SK-N-SH treated with all-trans-retinoic acid at 6 μM for 48 hours (cell line): ENCODE results near the gene ITGB1.
"Not testable (repeated sequence)": the region's sequence is repeated elsewhere in the genome, so short reads cannot be mapped to it uniquely, and the experiment has no call there.

ENCODE experiments used
- ATAC-seq: fragments of 200-7000 bp; cut with Tn5 transposase; 3 replicates; pipeline ENCODE4 v1.9.1; 2020; ENCODE audit warnings: mild to moderate bottlenecking, moderate library complexity
- ARNTL ChIP-seq: fragments of 450-650 bp; formaldehyde crosslinking; IDR thresholded peaks from 2 replicates; pipeline ENCODE4 v1.5.0; 2020; ENCODE audit warnings: low read depth, mild to moderate bottlenecking, moderate library complexity, borderline replicate concordance
- CSDC2 ChIP-seq: fragments of 250-450 bp; sonication (Bioruptor Pico); IDR thresholded peaks from 2 replicates; pipeline ENCODE4 v1.5.0; 2020; ENCODE audit warnings: mild to moderate bottlenecking, moderate library complexity
- ESRRG ChIP-seq: fragments of 250-450 bp; sonication (Bioruptor Pico); IDR thresholded peaks from 2 replicates; pipeline ENCODE4 v1.6.1; 2021; ENCODE audit warnings: mild to moderate bottlenecking
- GLIS3 ChIP-seq: fragments of 250-450 bp; sonication (Bioruptor Pico); IDR thresholded peaks from 2 replicates; pipeline ENCODE4 v1.5.0; 2020; ENCODE audit warnings: mild to moderate bottlenecking, moderate library complexity
- ISL1 ChIP-seq: fragments of 250-450 bp; sonication (Bioruptor Pico); IDR thresholded peaks from 2 replicates; pipeline ENCODE4 v2.1.2; 2022; ENCODE audit warnings: mild to moderate bottlenecking, moderate library complexity
- OSR1 ChIP-seq: fragments of 250-450 bp; sonication (Bioruptor Pico); IDR thresholded peaks from 2 replicates; pipeline ENCODE4 v1.8.0; 2022; ENCODE audit warnings: moderate library complexity, mild to moderate bottlenecking, inconsistent platforms
- PATZ1 ChIP-seq: fragments of 250-450 bp; sonication (Bioruptor Pico); IDR thresholded peaks from 2 replicates; pipeline ENCODE4 v1.8.0; 2020; ENCODE audit warnings: mild to moderate bottlenecking, moderate library complexity, borderline replicate concordance
- PPARA ChIP-seq: fragments of 250-450 bp; sonication (Bioruptor Pico); IDR thresholded peaks from 2 replicates; pipeline ENCODE4 v1.5.0; 2020; ENCODE audit warnings: mild to moderate bottlenecking, borderline replicate concordance
- RARB ChIP-seq: fragments of 250-450 bp; sonication (Bioruptor Pico); IDR thresholded peaks from 2 replicates; pipeline ENCODE4 v1.8.0; 2021; ENCODE audit warnings: mild to moderate bottlenecking, moderate library complexity
- SNAI2 ChIP-seq: fragments of 250-450 bp; sonication (Bioruptor Pico); IDR thresholded peaks from 2 replicates; pipeline ENCODE4 v1.5.0; 2020; ENCODE audit warnings: mild to moderate bottlenecking, moderate library complexity
- TCF4 ChIP-seq: fragments of 250-450 bp; sonication (Bioruptor Pico); IDR thresholded peaks from 2 replicates; pipeline ENCODE4 v1.8.0; 2021; ENCODE audit warnings: mild to moderate bottlenecking, moderate library complexity, borderline replicate concordance
- TOX ChIP-seq: fragments of 250-450 bp; sonication (Bioruptor Pico); IDR thresholded peaks from 2 replicates; pipeline ENCODE4 v1.8.0; 2021; ENCODE audit warnings: mild to moderate bottlenecking, moderate library complexity, borderline replicate concordance
- ZC3H10 ChIP-seq: fragments of 250-450 bp; sonication (Bioruptor Pico); IDR thresholded peaks from 2 replicates; pipeline ENCODE4 v1.5.1; 2021; ENCODE audit warnings: mild to moderate bottlenecking, moderate library complexity
- ZFP3 ChIP-seq: fragments of 250-450 bp; sonication (Bioruptor Pico); IDR thresholded peaks from 2 replicates; pipeline ENCODE4 v1.5.0; 2020; ENCODE audit warnings: mild to moderate bottlenecking, moderate library complexity
- ZNF565 ChIP-seq: fragments of 450-650 bp; formaldehyde crosslinking; conservative IDR thresholded peaks from 2 replicates; pipeline ENCODE4 v1.5.0; 2020; ENCODE audit warnings: low read depth, mild to moderate bottlenecking, moderate library complexity
- ZNF70 ChIP-seq: fragments of 450-650 bp; formaldehyde crosslinking; IDR thresholded peaks from 2 replicates; pipeline ENCODE4 v1.5.0; 2020; ENCODE audit warnings: mild to moderate bottlenecking, moderate library complexity
- ZNF8 ChIP-seq: fragments of 450-650 bp; formaldehyde crosslinking; IDR thresholded peaks from 2 replicates; pipeline ENCODE4 v1.5.0; 2020; ENCODE audit warnings: mild to moderate bottlenecking, moderate library complexity
- TF ChIP-seq, protein P1 (sequence below): fragments of 250-450 bp; sonication (Bioruptor Pico); IDR thresholded peaks from 2 replicates; pipeline ENCODE4 v1.5.0; 2020; ENCODE audit warnings: mild to moderate bottlenecking, moderate library complexity
- TF ChIP-seq, protein P2 (sequence below): fragments of 250-450 bp; sonication (Bioruptor Pico); IDR thresholded peaks from 2 replicates; pipeline ENCODE4 v1.5.1; 2020; ENCODE audit warnings: low read depth, mild to moderate bottlenecking, moderate library complexity

Gene ITGB1

GRCh38 chr10:32922170-32922569 is 35.9 kb downstream of the ITGB1 start:
- no peak for TF ChIP-seq ZNF70 (CRISPR knock-in tag)
- ATAC-seq, result no peak

GRCh38 chr10:32917817-32918216 is 40.2 kb downstream of the ITGB1 start:
- ATAC-seq, result not testable (repeated sequence)

- no peak for ATAC-seq
- TF ChIP-seq ISL1 (CRISPR knock-in tag) (no peak), TOX (CRISPR knock-in tag) (no peak), RARB (CRISPR knock-in tag) (no peak), SNAI2 (no peak), ZNF8 (no peak), CSDC2 (CRISPR knock-in tag) (no peak)
Observed at GRCh38 chr10:32911285-32912016, 46.6 kb downstream of the ITGB1 start.

- ATAC-seq, result not testable (repeated sequence)
Observed at GRCh38 chr10:32909970-32910369, 48.1 kb downstream of the ITGB1 start.

DNA sequence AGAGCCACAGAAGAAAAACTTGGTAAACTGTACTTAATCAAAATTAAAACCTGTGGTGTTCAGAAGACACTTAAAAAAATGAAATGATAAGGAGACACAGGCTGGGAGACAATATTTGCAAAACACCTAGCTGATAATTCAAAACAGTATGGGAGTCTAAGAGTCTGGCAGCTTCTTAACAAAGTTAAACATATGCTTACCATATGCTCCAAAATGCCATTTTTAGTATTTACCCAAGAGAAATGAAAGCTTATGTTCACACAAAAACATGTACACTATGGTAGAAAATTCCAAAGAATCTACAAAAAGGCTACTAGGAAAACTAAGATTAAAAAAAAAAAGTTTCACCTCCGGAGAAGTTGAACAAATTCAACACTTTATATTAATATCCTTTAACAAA is 48.6 kb downstream of the ITGB1 start:
- no peak for ATAC-seq
- no peak for TF ChIP-seq SNAI2
- no peak for TF ChIP-seq GLIS3 (CRISPR knock-in tag)
- TF ChIP-seq ZFP3 (CRISPR knock-in tag), result no peak
- TF ChIP-seq CSDC2 (CRISPR knock-in tag), result no peak
- no peak for TF ChIP-seq ESRRG (CRISPR knock-in tag)
- TF ChIP-seq, protein P1, sequence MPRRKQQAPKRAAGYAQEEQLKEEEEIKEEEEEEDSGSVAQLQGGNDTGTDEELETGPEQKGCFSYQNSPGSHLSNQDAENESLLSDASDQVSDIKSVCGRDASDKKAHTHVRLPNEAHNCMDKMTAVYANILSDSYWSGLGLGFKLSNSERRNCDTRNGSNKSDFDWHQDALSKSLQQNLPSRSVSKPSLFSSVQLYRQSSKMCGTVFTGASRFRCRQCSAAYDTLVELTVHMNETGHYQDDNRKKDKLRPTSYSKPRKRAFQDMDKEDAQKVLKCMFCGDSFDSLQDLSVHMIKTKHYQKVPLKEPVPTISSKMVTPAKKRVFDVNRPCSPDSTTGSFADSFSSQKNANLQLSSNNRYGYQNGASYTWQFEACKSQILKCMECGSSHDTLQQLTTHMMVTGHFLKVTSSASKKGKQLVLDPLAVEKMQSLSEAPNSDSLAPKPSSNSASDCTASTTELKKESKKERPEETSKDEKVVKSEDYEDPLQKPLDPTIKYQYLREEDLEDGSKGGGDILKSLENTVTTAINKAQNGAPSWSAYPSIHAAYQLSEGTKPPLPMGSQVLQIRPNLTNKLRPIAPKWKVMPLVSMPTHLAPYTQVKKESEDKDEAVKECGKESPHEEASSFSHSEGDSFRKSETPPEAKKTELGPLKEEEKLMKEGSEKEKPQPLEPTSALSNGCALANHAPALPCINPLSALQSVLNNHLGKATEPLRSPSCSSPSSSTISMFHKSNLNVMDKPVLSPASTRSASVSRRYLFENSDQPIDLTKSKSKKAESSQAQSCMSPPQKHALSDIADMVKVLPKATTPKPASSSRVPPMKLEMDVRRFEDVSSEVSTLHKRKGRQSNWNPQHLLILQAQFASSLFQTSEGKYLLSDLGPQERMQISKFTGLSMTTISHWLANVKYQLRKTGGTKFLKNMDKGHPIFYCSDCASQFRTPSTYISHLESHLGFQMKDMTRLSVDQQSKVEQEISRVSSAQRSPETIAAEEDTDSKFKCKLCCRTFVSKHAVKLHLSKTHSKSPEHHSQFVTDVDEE (CRISPR knock-in tag), result no peak
- TF ChIP-seq ZC3H10 (CRISPR knock-in tag), result no peak
- peak; percentile 47; the same call in 1 of the 2 replicates for TF ChIP-seq ZNF70 (CRISPR knock-in tag)
- TF ChIP-seq OSR1, result no peak
- 0 out of 2 replicates have a peak, but pooled peaks have one; percentile 31 for TF ChIP-seq TCF4 (CRISPR knock-in tag)
- no peak for TF ChIP-seq ZNF565 (CRISPR knock-in tag)
- TF ChIP-seq, protein P2, sequence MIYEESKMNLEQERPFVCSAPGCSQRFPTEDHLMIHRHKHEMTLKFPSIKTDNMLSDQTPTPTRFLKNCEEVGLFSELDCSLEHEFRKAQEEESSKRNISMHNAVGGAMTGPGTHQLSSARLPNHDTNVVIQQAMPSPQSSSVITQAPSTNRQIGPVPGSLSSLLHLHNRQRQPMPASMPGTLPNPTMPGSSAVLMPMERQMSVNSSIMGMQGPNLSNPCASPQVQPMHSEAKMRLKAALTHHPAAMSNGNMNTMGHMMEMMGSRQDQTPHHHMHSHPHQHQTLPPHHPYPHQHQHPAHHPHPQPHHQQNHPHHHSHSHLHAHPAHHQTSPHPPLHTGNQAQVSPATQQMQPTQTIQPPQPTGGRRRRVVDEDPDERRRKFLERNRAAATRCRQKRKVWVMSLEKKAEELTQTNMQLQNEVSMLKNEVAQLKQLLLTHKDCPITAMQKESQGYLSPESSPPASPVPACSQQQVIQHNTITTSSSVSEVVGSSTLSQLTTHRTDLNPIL (CRISPR knock-in tag), result no peak
- no peak for TF ChIP-seq PATZ1
- no peak for TF ChIP-seq PPARA (CRISPR knock-in tag)
- TF ChIP-seq ARNTL, result no peak
- TF ChIP-seq ZNF8, result no peak

DNA sequence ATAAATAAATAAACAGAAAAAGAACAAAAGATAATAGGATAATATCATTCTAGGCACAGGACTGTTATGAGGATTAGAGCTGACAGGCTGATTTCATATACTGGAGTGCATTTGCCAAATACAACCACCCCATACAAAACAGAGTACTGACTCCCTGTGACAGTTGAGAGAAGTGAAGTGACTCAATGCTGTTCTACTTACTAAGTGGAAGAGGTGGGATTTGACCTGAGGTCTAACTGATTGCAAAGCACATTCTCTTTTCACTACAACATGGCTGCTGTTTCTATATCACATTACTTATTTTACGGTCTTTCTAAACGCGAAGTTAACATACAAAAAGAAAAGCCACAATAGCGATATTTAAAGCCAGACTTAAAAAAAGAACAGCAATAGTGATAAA is 51.4 kb downstream of the ITGB1 start:
- ATAC-seq, result no peak
- TF ChIP-seq TCF4 (CRISPR knock-in tag), result no peak
- TF ChIP-seq, protein P1 (CRISPR knock-in tag), result no peak
- TF ChIP-seq, all 23 proteins: peak for 0
